Loucy (cell line): ENCODE data around the gene SNAPC1.
A peak's percentile ranks its signal among the peaks of the same experiment; 100 is the strongest.

Experiments used
- H2AFZ ChIP-seq: fragments of 200-600 bp; sonication (generic); 2 replicates; pipeline ENCODE4 v1.6.0; 2016; ENCODE audit warnings: antibody characterized with exemption, mild to moderate bottlenecking, low read length, moderate library complexity
- H3F3A ChIP-seq: fragments of 200-600 bp; 2 replicates; pipeline ENCODE4 v1.6.0; 2016; ENCODE audit warnings: antibody characterized with exemption, low read depth, mild to moderate bottlenecking
- H3K27me3 ChIP-seq: fragments of 200-600 bp; sonication (generic); 2 replicates; pipeline ENCODE4 v1.6.1; 2014; ENCODE audit warnings: low read length, mild to moderate bottlenecking; ENCODE audit not compliant: insufficient read depth, poor library complexity, severe bottlenecking
- H3K36me3 ChIP-seq: fragments of 200-600 bp; sonication (generic); 2 replicates; pipeline ENCODE4 v1.6.1; 2016; ENCODE audit warnings: low read length; ENCODE audit not compliant: insufficient read depth
- H3K4me1 ChIP-seq: fragments of 200-600 bp; sonication (generic); 2 replicates; pipeline ENCODE4 v1.5.1; 2014; ENCODE audit warnings: low read length, mild to moderate bottlenecking; ENCODE audit not compliant: insufficient read depth, poor library complexity, severe bottlenecking
- H3K4me2 ChIP-seq: fragments of 200-600 bp; sonication (generic); 2 replicates; pipeline ENCODE4 v1.6.0; 2014; ENCODE audit warnings: antibody characterized with exemption, low read length, low read depth, mild to moderate bottlenecking; ENCODE audit not compliant: poor library complexity, severe bottlenecking
- H3K4me3 ChIP-seq: fragments of 200-600 bp; sonication (generic); 2 replicates; pipeline ENCODE4 v1.5.1; 2014; ENCODE audit warnings: low read length, mild to moderate bottlenecking, mixed read lengths; ENCODE audit not compliant: poor library complexity, severe bottlenecking
- H3K79me2 ChIP-seq: fragments of 200-600 bp; sonication (generic); 2 replicates; pipeline ENCODE4 v1.6.1; 2014; ENCODE audit warnings: low read length; ENCODE audit not compliant: insufficient read depth
- H3K9ac ChIP-seq: fragments of 200-600 bp; sonication (generic); 2 replicates; pipeline ENCODE4 v1.6.0; 2014; ENCODE audit warnings: mild to moderate bottlenecking, low read depth, low read length, moderate library complexity; ENCODE audit not compliant: poor library complexity, severe bottlenecking
- H3K9me2 ChIP-seq: fragments of 200-600 bp; sonication (generic); replicated peaks from 2 replicates; pipeline ENCODE4 v1.6.1; 2016; ENCODE audit warnings: low read depth, low read length, mixed read lengths
- H3K9me3 ChIP-seq: fragments of 200-600 bp; sonication (generic); 2 replicates; pipeline ENCODE4 v1.6.1; 2014; ENCODE audit warnings: mild to moderate bottlenecking, antibody characterized with exemption, low read length, low read depth; ENCODE audit not compliant: insufficient read depth
- H4K20me1 ChIP-seq: fragments of 200-600 bp; sonication (generic); 2 replicates; pipeline ENCODE4 v1.6.0; 2014; ENCODE audit warnings: antibody characterized with exemption, low read length, mild to moderate bottlenecking; ENCODE audit not compliant: insufficient read depth, poor library complexity, severe bottlenecking
- CTCF ChIP-seq: fragments of 200-600 bp; sonication (generic); conservative IDR thresholded peaks from 2 replicates; pipeline ENCODE4 v1.5.1; 2014; ENCODE audit warnings: mild to moderate bottlenecking, antibody characterized with exemption, low read length
- EZH2phosphoT487 ChIP-seq: fragments of 200-600 bp; IDR thresholded peaks from 2 replicates; pipeline ENCODE4 v1.6.1; 2018; ENCODE audit warnings: antibody characterized with exemption, mild to moderate bottlenecking, moderate library complexity, borderline replicate concordance

The SNAPC1 gene

GRCh38 chr14:61749264-61749663 is 13.0 kb upstream of the SNAPC1 start:
- Histone ChIP-seq H3F3A (peaks cover 4% of the 10 kb centered on the region; the same call in 1 of the 2 replicates), H2AFZ (no peak overlapping the region), H3K27me3 (no peaks in the 10 kb centered on the region), H3K9me3 (no peaks in the 10 kb centered on the region), H3K9ac (peak overlapping the region; percentile 78), H3K9me2 (no peaks in the 10 kb centered on the region), H3K36me3 (peaks cover 41% of the 10 kb centered on the region), H3K4me2 (peak overlapping the region; percentile 90), H3K4me1 (peaks cover 31% of the 10 kb centered on the region), H4K20me1 (peaks cover 27% of the 10 kb centered on the region), H3K4me3 (peak overlapping the region; percentile 93), H3K79me2 (peaks cover 65% of the 10 kb centered on the region; the same call in 1 of the 2 replicates)
- TF ChIP-seq EZH2phosphoT487 (no peak), CTCF (no peak)

- H3K9ac ChIP-seq = peak overlapping the region; percentile 78
- no peak for TF ChIP-seq EZH2phosphoT487
- TF ChIP-seq CTCF = no peak
- peak overlapping the region; percentile 93 for H3K4me3 ChIP-seq
- no peak overlapping the region for H2AFZ ChIP-seq
- no peaks in the 10 kb centered on the region for H3K9me2 ChIP-seq
- no peaks in the 10 kb centered on the region for H3K9me3 ChIP-seq
- H3F3A ChIP-seq = peaks cover 4% of the 10 kb centered on the region; the same call in 1 of the 2 replicates
- H4K20me1 ChIP-seq = peaks cover 23% of the 10 kb centered on the region
- peaks cover 31% of the 10 kb centered on the region for H3K4me1 ChIP-seq
- peaks cover 59% of the 10 kb centered on the region; the same call in 1 of the 2 replicates for H3K79me2 ChIP-seq
- peak overlapping the region; percentile 90 for H3K4me2 ChIP-seq
- H3K36me3 ChIP-seq = peaks cover 35% of the 10 kb centered on the region
- H3K27me3 ChIP-seq = no peaks in the 10 kb centered on the region
These were observed 12.4 kb upstream of the SNAPC1 start for GRCh38 chr14:61749867-61750266.

GRCh38 chr14:61750708-61751474 is 11.3 kb upstream of the SNAPC1 start:
- H3K9ac ChIP-seq = peak overlapping the region; percentile 78

More at GRCh38 chr14:61750708-61751474, 11.3 kb upstream of the SNAPC1 start:
- TF ChIP-seq EZH2phosphoT487 = no peak
- Histone ChIP-seq H3K4me3 (peak overlapping the region; percentile 93), H3K9me3 (no peaks in the 10 kb centered on the region), H3K9me2 (no peaks in the 10 kb centered on the region), H3K36me3 (peaks cover 25% of the 10 kb centered on the region), H3K4me2 (peak overlapping the region; percentile 90), H4K20me1 (peaks cover 23% of the 10 kb centered on the region), H2AFZ (peak overlapping the region; percentile 94), H3K79me2 (peaks cover 49% of the 10 kb centered on the region; the same call in 1 of the 2 replicates), H3K4me1 (peaks cover 31% of the 10 kb centered on the region), H3F3A (peaks cover 4% of the 10 kb centered on the region; the same call in 1 of the 2 replicates), H3K27me3 (no peaks in the 10 kb centered on the region)
